ENCODE measurements around the gene LDHAL6B.

GRCh38 chr15:59178151-59178695 is 28.4 kb upstream of the LDHAL6B start:
- TF ChIP-seq POLR2A (IDR thresholded peaks at IDR 0.05; ENCODE audit: low read depth, low read length) (no peak), POLR2AphosphoS5 (IDR thresholded peaks at IDR 0.05; ENCODE audit: low read depth, low read length) (no peak), TAF1 (IDR thresholded peaks at IDR 0.05; ENCODE audit: low read depth, low read length) (no peak), SPI1 (IDR thresholded peaks at IDR 0.05; ENCODE audit: low read depth, low read length) (no peak)
